Limb (tissue), 2 donors: ENCODE measurements around the gene CFAP97.

Experiments used
- DNase-seq, 2 donors: peaks; one replicate each; pipeline ENCODE4 v3.0.0-alpha.2; 2016; ENCODE audit errors: extremely low spot score in 2 of 2

Gene CFAP97

DNA sequence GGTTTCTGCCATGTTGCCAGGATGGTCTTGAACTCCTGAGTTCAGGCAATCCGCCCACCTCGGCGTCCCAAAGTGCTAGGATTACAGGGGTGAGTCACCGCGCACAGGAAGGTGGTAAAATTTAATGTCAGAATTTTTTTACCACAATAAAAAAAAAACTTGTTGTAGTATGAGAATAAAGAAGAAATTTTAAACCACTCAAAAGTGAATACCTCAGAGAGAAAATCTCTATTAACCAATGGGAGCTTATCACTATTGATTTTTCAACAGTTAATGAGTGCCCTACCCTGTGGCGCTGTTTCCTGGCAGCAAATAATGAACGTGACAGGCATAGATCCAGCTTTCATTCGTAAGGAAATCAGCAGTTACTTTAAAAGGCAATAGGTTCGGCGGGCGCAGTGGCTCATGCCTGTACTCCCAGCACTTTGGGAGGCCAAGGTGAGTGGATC lies 93.4 kb downstream of the CFAP97 start:
- DNase-seq: no peak

DNA sequence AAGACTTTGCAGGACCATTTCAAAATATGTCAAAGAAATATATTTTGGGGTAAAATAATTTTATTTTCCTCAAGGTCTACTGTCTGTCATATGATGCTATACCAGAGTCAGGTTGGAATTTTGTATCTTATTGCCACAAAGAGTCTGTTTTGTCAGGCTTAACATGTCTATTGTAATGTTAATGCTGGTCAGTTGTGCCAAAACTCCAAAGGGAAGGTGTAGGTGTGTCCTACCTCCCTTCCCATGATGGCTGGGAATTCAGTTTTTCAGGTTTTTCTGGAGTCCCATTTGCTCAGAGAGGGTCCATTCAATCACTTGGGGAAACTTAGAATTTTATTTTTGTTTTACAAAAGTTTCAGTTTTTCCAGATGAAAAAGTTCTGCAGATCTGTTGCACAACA lies 94.1 kb downstream of the CFAP97 start:
- DNase-seq: no peak
